Measurements from ENCODE around the gene OR51A2.

DNA sequence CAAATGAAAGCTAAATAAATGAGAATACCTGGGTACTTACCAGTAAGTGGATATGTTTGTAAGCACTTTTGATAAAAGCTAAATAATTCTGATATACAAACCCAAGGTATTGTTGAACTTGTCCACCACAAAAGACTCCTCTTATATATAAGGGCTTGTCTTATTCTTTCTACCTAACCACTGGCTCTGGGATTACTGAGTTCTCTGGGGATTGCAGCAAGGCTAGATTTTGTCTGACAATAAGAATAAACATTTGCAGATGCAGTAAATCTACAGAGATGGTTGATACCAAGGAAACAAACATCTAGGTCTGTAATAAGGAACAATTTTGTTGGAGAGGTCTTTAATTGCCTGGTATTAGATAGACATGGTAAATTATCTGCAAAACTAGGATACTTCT lies 8.0 kb downstream of the OR51A2 start, which contains the start of gene OR51A4:
- TF ChIP-seq ZNF274 (IDR thresholded peaks at IDR 0.05; ENCODE audit: low read depth, low read length) (no peak), YY1 (IDR thresholded peaks at IDR 0.05; ENCODE audit: insufficient read depth, insufficient read length) (no peak), SUZ12 (IDR thresholded peaks at IDR 0.05; ENCODE audit: extremely low read depth, insufficient read depth, insufficient read length) (no peak)
